Mesothelial cell of epicardium (in vitro differentiated cells): ENCODE measurements around the gene GJB6. TPM values are rescaled to one million over a fixed set of nuclear protein-coding genes. Genes with fewer than 3 reads are reported as not detected.

ENCODE experiments used
- DNase-seq, 2 experiments: peaks; one replicate each; pipeline ENCODE4 v3.0.0; 2021; ENCODE audit warnings: low spot score in 2 of 2; ENCODE audit not compliant: unreplicated experiment in 2 of 2
- H3K27ac Mint-ChIP-seq: 2 replicates; pipeline ENCODE4 v1.8.0; 2021; ENCODE audit warnings: mixed read lengths
- H3K27me3 Mint-ChIP-seq: 2 replicates; pipeline ENCODE4 v1.8.0; 2021; ENCODE audit warnings: low read depth, mixed read lengths
- H3K36me3 Mint-ChIP-seq: 2 replicates; pipeline ENCODE4 v1.8.0; 2021; ENCODE audit warnings: mixed read lengths
- H3K4me1 Mint-ChIP-seq: 2 replicates; pipeline ENCODE4 v1.8.0; 2021; ENCODE audit warnings: mixed read lengths
- H3K4me3 Mint-ChIP-seq: 2 replicates; pipeline ENCODE4 v1.8.0; 2021; ENCODE audit warnings: mild to moderate bottlenecking, moderate library complexity, mixed read lengths
- H3K9me3 Mint-ChIP-seq: 2 replicates; pipeline ENCODE4 v1.8.0; 2021; ENCODE audit warnings: mixed read lengths
- CTCF ChIP-seq: fragments of 200-600 bp; sonication (generic); IDR thresholded peaks from one replicate; pipeline ENCODE4 v1.5.0; 2021; ENCODE audit warnings: antibody characterized with exemption; ENCODE audit not compliant: unreplicated experiment
- total RNA-seq: library from RNA; stranded (reverse); gene quantifications from 3 replicates; pipeline ENCODE4 v1.2.1, GENCODE V29; 2021

GJB6 gene
- total RNA-seq, 1 donor from 2014 or later: 32.7 TPM

GRCh38 chr13:20193162-20193906, 38.8 kb downstream of the GJB6 start:
- no peak for TF ChIP-seq CTCF
- peak overlapping the region; percentile 72 for H3K4me3 Mint-ChIP-seq
- DNase-seq: peak in 1 of 2 experiments; percentile 44
- peaks cover 48% of the 10 kb centered on the region for H3K4me1 Mint-ChIP-seq
- H3K27me3 Mint-ChIP-seq: peaks cover 50% of the 10 kb centered on the region
- no peak overlapping the region for H3K27ac Mint-ChIP-seq
- peaks cover 7% of the 10 kb centered on the region for H3K36me3 Mint-ChIP-seq
- H3K9me3 Mint-ChIP-seq: no peaks in the 10 kb centered on the region

- TF ChIP-seq CTCF: no peak
- peaks cover 48% of the 10 kb centered on the region for H3K4me1 Mint-ChIP-seq
- no peak for DNase-seq
- H3K27me3 Mint-ChIP-seq: peaks cover 50% of the 10 kb centered on the region
- H3K36me3 Mint-ChIP-seq: peaks cover 7% of the 10 kb centered on the region
- peak within 1 kb of the TSS; percentile 74 for H3K4me3 Mint-ChIP-seq
- no peaks in the 10 kb centered on the region for H3K9me3 Mint-ChIP-seq
- no peak within 1 kb of the TSS for H3K27ac Mint-ChIP-seq
Observed at GRCh38 chr13:20192836-20193161, 39.3 kb downstream of the GJB6 start, which contains the start of gene GJB2. GJB2 (minus strand) TSS chr13:20192938; CDS start chr13:20189581, 3,357 bp downstream.

- peak overlapping the region; percentile 74 for H3K4me3 Mint-ChIP-seq
- peaks cover 7% of the 10 kb centered on the region for H3K36me3 Mint-ChIP-seq
- H3K27ac Mint-ChIP-seq: no peak overlapping the region
- H3K27me3 Mint-ChIP-seq: peaks cover 50% of the 10 kb centered on the region
- no peak for DNase-seq
- peaks cover 48% of the 10 kb centered on the region for H3K4me1 Mint-ChIP-seq
- no peaks in the 10 kb centered on the region for H3K9me3 Mint-ChIP-seq
- TF ChIP-seq CTCF: no peak
Observed at GRCh38 chr13:20192158-20192835, 39.8 kb downstream of the GJB6 start.

GRCh38 chr13:20191311-20192157, 40.6 kb downstream of the GJB6 start:
- no peak for TF ChIP-seq CTCF
- H3K4me3 Mint-ChIP-seq: peak overlapping the region; percentile 74
- H3K4me1 Mint-ChIP-seq: peaks cover 41% of the 10 kb centered on the region
- H3K36me3 Mint-ChIP-seq: peaks cover 7% of the 10 kb centered on the region
- H3K9me3 Mint-ChIP-seq: no peaks in the 10 kb centered on the region
- DNase-seq: no peak
- no peak overlapping the region for H3K27ac Mint-ChIP-seq
- H3K27me3 Mint-ChIP-seq: peaks cover 50% of the 10 kb centered on the region

GRCh38 chr13:20190481-20191310, 41.4 kb downstream of the GJB6 start:
- H3K36me3 Mint-ChIP-seq: peaks cover 7% of the 10 kb centered on the region

More at GRCh38 chr13:20190481-20191310, 41.4 kb downstream of the GJB6 start:
- Mint-ChIP-seq H3K27me3 (peaks cover 47% of the 10 kb centered on the region), H3K4me1 (peaks cover 38% of the 10 kb centered on the region), H3K27ac (peak overlapping the region; percentile 75), H3K4me3 (peak overlapping the region; percentile 74), H3K9me3 (no peaks in the 10 kb centered on the region)
- TF ChIP-seq CTCF: no peak
- no peak for DNase-seq
